ENCODE results near the gene ICAM4.

The ICAM4 gene

DNA sequence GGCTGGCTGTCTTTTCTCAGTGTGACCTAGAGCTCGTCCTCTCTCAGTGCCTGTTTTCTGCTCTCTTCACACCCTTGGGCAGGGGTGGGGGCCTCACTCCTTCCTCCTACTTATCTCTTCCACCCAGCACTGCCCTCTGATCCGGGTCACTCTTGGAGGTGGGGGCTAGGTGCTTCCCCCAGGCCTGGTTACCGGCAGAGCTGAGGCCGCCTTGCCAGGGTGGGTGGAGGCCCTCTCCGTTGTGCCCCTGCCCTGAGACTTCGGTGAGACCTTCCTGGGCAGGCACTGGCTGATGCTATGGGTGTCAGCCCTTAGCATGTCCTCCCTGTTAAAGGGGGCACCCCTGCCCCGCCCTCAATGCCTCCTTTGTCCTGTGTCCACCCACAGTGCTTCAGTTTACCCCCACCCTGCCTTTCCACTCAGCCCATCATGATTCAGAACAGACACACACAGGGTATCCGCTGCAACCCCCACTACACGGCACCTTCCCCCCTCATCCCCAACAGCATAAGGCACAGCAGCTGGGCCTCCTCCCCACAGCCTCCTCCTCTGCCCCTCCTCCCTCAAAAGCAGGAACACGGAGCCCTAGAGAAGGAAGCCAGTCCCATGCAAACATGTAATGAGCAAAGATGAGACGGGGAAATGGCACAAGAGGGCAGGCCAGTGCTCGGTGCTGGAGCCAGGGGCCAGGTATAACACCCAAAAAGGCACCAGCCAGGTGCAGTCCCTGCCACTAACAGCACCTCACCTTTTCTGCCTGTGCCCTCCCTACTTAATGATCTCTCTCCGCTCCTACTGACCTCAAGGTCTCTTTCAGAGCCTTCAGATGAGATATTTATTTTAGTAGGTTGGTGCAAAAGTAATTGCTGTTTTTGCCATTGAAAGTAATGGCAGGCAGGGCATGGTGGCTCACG is 13.0 kb downstream of the ICAM4 start:
- no peaks in the 10 kb centered on the region for H3K9me3 ChIP-seq (ENCODE audit: control insufficient read depth, low read length)
- H3K36me3 ChIP-seq (ENCODE audit: control insufficient read depth, insufficient read depth, low read length) = no peaks in the 10 kb centered on the region
- WGBS, 2 experiments = 79 to 82% methylated on average over 14 of the region's 14 CpGs
- H3K27ac ChIP-seq (ENCODE audit: insufficient read depth, low read depth, low read length, poor library complexity, severe bottlenecking) = no peak overlapping the region
- H3K4me1 ChIP-seq (ENCODE audit: control insufficient read depth, insufficient read depth, low read length) = peaks cover 4% of the 10 kb centered on the region
- no peak overlapping the region for H3K4me3 ChIP-seq (ENCODE audit: insufficient read depth, low read depth, low read length)
- H3K27me3 ChIP-seq (ENCODE audit: control insufficient read depth, insufficient read depth, low read length, poor library complexity, severe bottlenecking) = peaks cover 48% of the 10 kb centered on the region

DNA sequence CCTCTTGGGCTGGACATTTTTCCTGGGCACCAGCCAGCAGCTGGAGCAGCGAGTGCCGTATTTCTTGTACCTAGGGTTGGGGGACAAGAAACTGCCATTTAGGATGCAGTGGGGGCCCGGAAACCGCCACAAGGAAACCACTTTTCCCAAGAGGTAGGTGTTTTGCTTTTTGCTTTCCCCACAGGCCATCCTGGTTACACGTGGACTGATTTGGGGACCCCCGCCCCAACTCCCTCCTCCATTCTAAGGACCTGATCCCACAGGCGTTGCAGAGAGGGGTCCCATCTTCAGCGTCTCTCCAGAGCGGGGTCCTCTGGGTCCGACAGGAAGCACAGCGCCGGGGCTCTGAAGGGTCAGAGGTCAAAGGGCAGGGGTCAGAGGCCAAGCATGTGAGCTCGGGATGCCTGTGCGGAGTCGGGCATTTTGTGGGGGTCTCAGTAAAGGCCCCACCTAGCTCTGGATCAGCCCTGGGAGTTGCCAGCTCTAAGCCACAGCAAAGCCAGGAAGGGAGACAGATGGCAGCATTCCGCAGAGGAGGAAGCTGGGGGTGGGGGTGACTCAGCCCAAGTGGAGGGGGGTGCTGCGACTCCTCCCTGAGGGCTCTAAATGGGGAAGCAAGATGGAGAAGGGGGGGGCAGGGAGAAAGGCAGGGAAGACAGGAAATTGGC is 18.5 kb downstream of the ICAM4 start:
- no peak overlapping the region for H3K4me3 ChIP-seq (ENCODE audit: insufficient read depth, low read depth, low read length)
- H3K27ac ChIP-seq (ENCODE audit: insufficient read depth, low read depth, low read length, poor library complexity, severe bottlenecking) = no peak overlapping the region
- no peaks in the 10 kb centered on the region for H3K9me3 ChIP-seq (ENCODE audit: control insufficient read depth, low read length)
- WGBS, 2 experiments = 93 to 94% methylated on average over 17 of the region's 17 CpGs
- no peaks in the 10 kb centered on the region for H3K36me3 ChIP-seq (ENCODE audit: control insufficient read depth, insufficient read depth, low read length)
- no peaks in the 10 kb centered on the region for H3K27me3 ChIP-seq (ENCODE audit: control insufficient read depth, insufficient read depth, low read length, poor library complexity, severe bottlenecking)
- H3K4me1 ChIP-seq (ENCODE audit: control insufficient read depth, insufficient read depth, low read length) = no peaks in the 10 kb centered on the region

DNA sequence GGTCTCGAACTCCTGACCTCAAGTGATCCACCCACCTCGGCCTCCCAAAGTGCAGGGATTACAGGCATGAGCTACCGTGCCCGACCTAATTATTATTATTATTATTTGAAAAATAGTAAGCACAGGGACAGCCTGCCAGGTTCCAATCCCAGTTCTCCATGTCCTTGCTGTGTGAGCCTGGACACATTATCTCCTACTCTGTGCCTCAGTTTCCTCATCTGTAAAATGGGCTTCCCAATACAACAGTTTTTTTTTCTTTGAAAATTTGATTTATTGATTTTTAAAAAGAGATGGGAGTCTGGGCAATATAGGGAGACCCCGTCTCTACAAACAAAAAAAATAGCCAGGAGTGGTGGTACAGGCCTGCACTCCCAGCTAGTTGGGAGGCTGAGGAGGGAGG is 19.6 kb downstream of the ICAM4 start:
- Histone ChIP-seq H3K27ac (ENCODE audit: insufficient read depth, low read depth, low read length, poor library complexity, severe bottlenecking) (no peak overlapping the region), H3K4me1 (ENCODE audit: control insufficient read depth, insufficient read depth, low read length) (no peaks in the 10 kb centered on the region), H3K4me3 (ENCODE audit: insufficient read depth, low read depth, low read length) (no peak overlapping the region), H3K36me3 (ENCODE audit: control insufficient read depth, insufficient read depth, low read length) (no peaks in the 10 kb centered on the region), H3K27me3 (ENCODE audit: control insufficient read depth, insufficient read depth, low read length, poor library complexity, severe bottlenecking) (no peaks in the 10 kb centered on the region), H3K9me3 (ENCODE audit: control insufficient read depth, low read length) (no peaks in the 10 kb centered on the region)
- WGBS, 2 experiments = 98 to 99% methylated on average over 4 to 5 of the region's 5 CpGs

DNA sequence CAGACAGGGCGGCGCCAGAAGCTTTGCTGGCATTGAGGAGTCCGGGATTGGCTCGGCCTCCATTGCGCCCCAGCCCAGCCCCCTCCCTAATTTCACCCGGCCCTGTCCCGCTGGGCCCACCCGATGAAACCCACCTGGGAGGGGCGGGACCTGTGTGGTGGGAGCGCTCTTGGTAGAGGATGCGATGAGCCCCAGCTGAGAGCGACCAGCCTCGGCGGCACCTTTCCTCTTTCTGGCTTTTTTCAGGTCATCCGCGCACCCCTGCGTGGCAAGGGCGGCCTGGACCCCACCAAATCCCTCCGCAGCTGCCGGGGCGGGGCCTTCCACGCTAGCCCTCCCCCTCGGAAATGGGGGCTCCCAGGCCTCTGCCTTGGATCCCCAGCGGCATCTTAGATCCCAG is 22.7 kb downstream of the ICAM4 start, which contains the start of gene ZGLP1:
TSS of gene ZGLP1 (minus strand) at position 393 of the 400 bp plus-strand sequence.
- Histone ChIP-seq H3K4me3 (ENCODE audit: insufficient read depth, low read depth, low read length) (no peak within 1 kb of the TSS), H3K27me3 (ENCODE audit: control insufficient read depth, insufficient read depth, low read length, poor library complexity, severe bottlenecking) (no peaks in the 10 kb centered on the region), H3K27ac (ENCODE audit: insufficient read depth, low read depth, low read length, poor library complexity, severe bottlenecking) (no peak within 1 kb of the TSS), H3K36me3 (ENCODE audit: control insufficient read depth, insufficient read depth, low read length) (no peaks in the 10 kb centered on the region), H3K9me3 (ENCODE audit: control insufficient read depth, low read length) (no peaks in the 10 kb centered on the region), H3K4me1 (ENCODE audit: control insufficient read depth, insufficient read depth, low read length) (no peaks in the 10 kb centered on the region)
- WGBS, 2 experiments = 94% methylated on average over 24 of the region's 24 CpGs

DNA sequence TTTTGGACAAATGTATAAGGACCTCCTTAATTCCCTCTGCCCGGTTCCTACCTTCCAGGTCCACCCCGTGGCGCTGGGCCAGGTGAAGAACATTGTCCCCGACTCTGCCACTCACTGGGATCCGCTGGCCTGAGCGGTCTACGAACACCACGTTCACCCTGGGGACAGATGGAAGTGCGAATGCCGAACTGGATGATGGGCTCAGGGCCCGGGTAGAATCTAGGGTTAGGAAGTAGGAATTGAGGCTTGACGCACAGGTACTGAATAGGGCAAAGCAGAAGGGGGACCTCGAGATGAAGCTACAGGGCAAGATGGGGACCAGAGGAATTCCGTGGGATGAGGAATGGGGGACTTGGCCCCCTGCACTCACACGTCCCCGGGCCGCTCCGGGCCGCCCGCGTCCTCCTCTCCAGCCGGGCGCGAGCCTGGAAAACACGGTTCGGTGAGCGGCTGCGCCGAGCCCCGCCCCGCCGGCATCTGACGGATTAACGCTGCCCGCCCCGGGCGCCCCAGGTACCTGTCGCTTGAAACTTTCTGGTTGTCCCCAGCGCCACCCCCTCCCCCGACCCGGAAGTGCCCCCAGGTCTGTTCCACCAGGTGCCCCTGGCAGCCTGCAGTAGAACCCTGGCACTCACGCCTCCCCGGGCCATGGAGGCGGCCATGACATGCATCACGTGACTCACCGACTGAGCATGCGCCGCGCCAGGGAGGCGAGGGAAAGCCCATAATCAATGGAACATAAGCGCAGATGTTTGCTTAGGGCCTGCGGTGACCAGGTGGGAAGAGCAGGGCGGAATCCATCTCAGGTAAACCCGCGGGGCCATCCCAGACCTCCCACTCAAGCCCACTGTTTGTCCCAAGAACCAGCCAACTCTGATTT is 28.8 kb downstream of the ICAM4 start, which contains the start of gene FDX2:
TSS of gene FDX2 (minus strand) at position 681 of the 880 bp plus-strand sequence. CDS start at position 662, 19 bp downstream.
- Histone ChIP-seq H3K4me3 (ENCODE audit: insufficient read depth, low read depth, low read length) (peak within 1 kb of the TSS; percentile 93), H3K9me3 (ENCODE audit: control insufficient read depth, low read length) (no peaks in the 10 kb centered on the region), H3K27ac (ENCODE audit: insufficient read depth, low read depth, low read length, poor library complexity, severe bottlenecking) (peak within 1 kb of the TSS; percentile 50), H3K27me3 (ENCODE audit: control insufficient read depth, insufficient read depth, low read length, poor library complexity, severe bottlenecking) (no peaks in the 10 kb centered on the region), H3K4me1 (ENCODE audit: control insufficient read depth, insufficient read depth, low read length) (peaks cover 7% of the 10 kb centered on the region), H3K36me3 (ENCODE audit: control insufficient read depth, insufficient read depth, low read length) (peaks cover 15% of the 10 kb centered on the region)
- WGBS, 2 experiments = 2% methylated on average over 55 of the region's 55 CpGs

DNA sequence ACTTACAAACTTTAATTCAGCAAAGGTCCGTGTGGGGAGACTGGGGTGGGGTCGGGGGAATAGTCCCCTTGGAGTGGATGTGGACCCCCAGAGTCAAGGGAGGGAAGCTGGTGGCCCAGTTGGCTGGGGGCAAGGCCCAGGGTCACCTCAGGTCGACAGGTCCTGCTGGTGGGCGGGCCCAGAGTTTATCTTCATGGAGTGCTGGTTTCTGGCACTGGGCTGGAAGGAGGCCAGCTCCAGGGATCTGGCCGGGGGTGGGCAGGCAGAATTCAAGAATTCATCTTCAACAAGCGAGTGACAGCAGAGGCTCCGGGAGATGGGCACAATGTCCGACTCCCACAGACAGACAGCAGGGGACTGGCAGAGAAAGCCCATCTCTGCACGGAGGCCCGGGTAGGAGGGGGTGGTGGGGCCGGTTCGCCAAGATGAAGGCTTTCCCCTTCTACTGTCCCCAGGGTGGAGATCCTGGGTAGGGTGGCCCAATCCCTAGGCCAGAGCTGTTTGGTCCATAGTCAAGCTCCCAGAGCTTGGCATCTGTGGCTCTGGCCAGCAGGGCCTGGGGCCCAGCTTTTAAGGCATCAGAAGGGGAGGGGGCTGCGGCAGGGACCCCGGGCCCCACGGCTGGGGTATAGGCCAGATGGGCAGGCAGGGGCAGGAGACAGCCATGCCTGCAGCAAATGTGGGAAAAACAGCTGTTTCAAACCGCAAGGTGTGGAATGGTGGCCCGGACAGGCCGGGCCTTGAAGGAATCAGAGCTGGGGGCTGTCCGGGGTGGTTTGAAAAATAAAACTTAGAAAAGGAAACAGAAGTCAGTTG is 29.7 kb downstream of the ICAM4 start:
- H3K27me3 ChIP-seq (ENCODE audit: control insufficient read depth, insufficient read depth, low read length, poor library complexity, severe bottlenecking) = no peaks in the 10 kb centered on the region
- H3K9me3 ChIP-seq (ENCODE audit: control insufficient read depth, low read length) = no peaks in the 10 kb centered on the region
- H3K4me3 ChIP-seq (ENCODE audit: insufficient read depth, low read depth, low read length) = peak overlapping the region; percentile 93
- peaks cover 22% of the 10 kb centered on the region for H3K36me3 ChIP-seq (ENCODE audit: control insufficient read depth, insufficient read depth, low read length)
- H3K4me1 ChIP-seq (ENCODE audit: control insufficient read depth, insufficient read depth, low read length) = peaks cover 7% of the 10 kb centered on the region
- WGBS, 2 experiments = 85 to 86% methylated on average over 19 of the region's 19 CpGs
- H3K27ac ChIP-seq (ENCODE audit: insufficient read depth, low read depth, low read length, poor library complexity, severe bottlenecking) = peak overlapping the region; percentile 50

DNA sequence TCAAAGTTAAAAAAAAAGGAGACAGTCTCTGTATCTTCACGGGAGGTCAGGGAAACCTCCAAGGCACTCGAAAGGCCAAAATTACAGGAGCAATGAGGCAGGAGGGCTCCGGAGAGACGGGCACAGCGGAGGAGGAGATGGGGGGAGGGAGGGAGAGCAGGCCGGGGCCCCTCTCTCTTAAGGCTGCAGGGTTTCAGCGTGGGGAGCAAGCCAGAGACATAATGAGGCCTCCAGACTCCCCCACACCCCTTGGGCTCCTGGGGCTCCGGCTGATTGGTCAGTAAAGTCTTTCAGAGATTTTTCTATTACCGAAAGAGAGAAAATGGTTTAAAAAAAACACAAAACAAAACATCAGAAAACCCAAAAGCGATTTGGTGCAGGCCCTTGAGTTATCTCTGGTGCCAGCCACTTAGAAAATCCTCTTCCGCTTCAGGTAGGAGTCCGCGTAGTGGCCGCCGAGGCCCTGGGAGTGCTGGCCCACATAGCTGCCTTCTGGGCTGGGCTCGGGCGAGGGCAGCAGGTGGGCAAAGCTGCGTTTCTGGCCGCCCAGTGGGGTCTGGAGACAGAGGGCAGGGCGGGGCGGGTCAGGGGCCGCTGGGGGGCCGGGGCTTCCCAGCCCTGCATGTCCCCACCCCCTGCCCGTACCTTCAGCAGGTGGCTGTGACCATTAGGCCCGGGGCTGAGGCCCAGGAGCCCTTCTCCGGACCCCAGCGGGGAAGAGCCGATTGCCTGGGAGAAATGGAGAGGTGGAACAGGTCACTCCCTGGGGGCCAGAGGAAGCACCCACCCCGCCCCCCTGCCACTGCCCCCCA is 30.5 kb downstream of the ICAM4 start:
- H3K4me3 ChIP-seq (ENCODE audit: insufficient read depth, low read depth, low read length) = no peak overlapping the region
- H3K4me1 ChIP-seq (ENCODE audit: control insufficient read depth, insufficient read depth, low read length) = peaks cover 7% of the 10 kb centered on the region
- no peaks in the 10 kb centered on the region for H3K27me3 ChIP-seq (ENCODE audit: control insufficient read depth, insufficient read depth, low read length, poor library complexity, severe bottlenecking)
- 93 to 94% methylated on average over 29 of the region's 29 CpGs for WGBS, 2 experiments
- H3K9me3 ChIP-seq (ENCODE audit: control insufficient read depth, low read length) = no peaks in the 10 kb centered on the region
- no peak overlapping the region for H3K27ac ChIP-seq (ENCODE audit: insufficient read depth, low read depth, low read length, poor library complexity, severe bottlenecking)
- H3K36me3 ChIP-seq (ENCODE audit: control insufficient read depth, insufficient read depth, low read length) = peaks cover 28% of the 10 kb centered on the region

DNA sequence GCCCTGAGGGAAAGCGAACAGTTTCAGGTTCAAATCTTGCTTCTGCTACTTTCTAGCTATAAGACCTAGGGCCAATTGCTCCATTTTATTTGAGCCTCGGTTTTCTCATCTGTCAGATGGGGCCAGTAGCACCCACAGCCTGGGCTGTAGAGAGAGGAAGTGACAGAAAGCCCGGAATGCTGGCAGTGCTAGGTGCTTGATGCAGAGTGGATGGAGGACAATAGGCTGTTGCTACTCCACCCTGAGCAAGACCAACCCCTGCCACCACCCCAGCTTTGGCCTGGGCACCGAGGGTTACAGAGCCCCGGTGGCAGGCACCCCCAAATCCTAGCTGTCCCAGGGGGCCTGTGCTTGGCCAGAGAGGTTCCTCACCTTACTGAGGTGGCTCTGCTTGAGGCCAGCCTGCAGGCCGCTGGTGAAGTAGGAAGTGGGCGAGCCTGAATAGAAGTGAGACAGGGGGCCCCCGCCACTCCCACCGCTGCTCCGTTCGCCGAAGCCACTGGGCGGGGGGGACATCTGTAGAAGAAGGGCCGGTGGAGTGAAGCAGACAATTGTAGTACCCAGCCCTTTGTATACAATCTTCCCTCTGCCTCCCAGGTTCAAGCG is 31.2 kb downstream of the ICAM4 start:
- Histone ChIP-seq H3K36me3 (ENCODE audit: control insufficient read depth, insufficient read depth, low read length) (peaks cover 35% of the 10 kb centered on the region), H3K27ac (ENCODE audit: insufficient read depth, low read depth, low read length, poor library complexity, severe bottlenecking) (no peak overlapping the region), H3K27me3 (ENCODE audit: control insufficient read depth, insufficient read depth, low read length, poor library complexity, severe bottlenecking) (no peaks in the 10 kb centered on the region), H3K4me1 (ENCODE audit: control insufficient read depth, insufficient read depth, low read length) (peaks cover 7% of the 10 kb centered on the region), H3K9me3 (ENCODE audit: control insufficient read depth, low read length) (no peaks in the 10 kb centered on the region), H3K4me3 (ENCODE audit: insufficient read depth, low read depth, low read length) (no peak overlapping the region)
- WGBS, 2 experiments = 91 to 95% methylated on average over 15 of the region's 15 CpGs

Measured in ectodermal cell (in vitro differentiated cells).